Renal cortical epithelial cell (primary cell): ENCODE measurements around the gene APOL1. TPM values are rescaled to one million over a fixed set of nuclear protein-coding genes. Genes with fewer than 3 reads are reported as not detected.
A peak's percentile ranks its signal among the peaks of the same experiment; 100 is the strongest.
"Not testable (repeated sequence)": the region's sequence is repeated elsewhere in the genome, so short reads cannot be mapped to it uniquely, and the experiment has no call there.

Experiments
- DNase-seq: peaks from one replicate; pipeline ENCODE4 v3.0.0-alpha.2; 2011; ENCODE audit warnings: low read depth
- total RNA-seq: library from RNA; depleted of rRNA; stranded (reverse); fragments of >200 nt; gene quantifications from 2 replicates; pipeline ENCODE4 v1.2.3, GENCODE V29; 2014

The APOL1 gene
- total RNA-seq, 1 donor from 2014 or later, result 247 TPM

DNA sequence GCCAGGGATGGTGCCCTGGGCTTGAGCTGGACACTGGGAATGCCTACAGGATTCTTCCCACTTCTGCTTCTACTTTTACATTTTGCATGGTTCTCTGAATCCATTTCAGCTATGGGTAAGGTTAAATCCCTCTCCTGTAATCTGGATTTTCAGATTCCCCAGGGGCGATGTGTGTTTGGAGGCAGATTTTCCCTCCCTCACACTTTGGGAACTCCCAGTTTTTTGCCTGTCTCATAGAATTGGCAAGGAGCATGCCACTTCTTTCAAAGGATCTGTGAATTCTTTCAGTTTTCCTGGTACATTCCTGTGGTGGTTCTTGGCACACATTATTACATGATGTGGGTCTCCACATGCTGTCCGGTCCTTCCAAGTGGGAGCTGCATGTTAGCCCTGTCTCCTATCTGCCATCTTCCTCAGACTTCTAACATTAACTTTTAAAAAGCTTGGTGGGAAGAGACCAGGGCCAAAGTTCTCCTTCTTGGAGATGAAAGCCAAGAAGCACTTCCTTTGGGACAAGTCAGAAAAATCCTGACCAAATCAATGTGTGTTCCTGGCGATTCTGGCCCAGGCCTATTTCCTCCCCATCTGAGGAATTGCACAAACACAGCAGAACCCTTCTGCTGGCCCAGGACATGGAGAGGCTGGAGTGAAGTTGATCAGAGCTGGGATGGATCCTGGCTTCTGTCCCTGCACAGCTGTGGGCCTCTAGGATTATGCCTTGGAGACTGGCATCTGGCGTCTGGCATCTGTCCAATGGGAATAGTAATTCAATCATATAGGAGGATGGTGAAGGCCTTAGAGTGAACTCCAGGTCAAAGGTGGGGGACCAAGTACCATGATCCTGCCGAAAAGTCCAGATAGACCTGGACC lies 8.2 kb upstream of the APOL1 start:
- DNase-seq, result peak; percentile 48

- DNase-seq, result no peak
These were observed 7.1 kb upstream of the APOL1 start for GRCh38 chr22:36245805-36246356.

GRCh38 chr22:36246718-36247117 lies 6.2 kb upstream of the APOL1 start:
- DNase-seq, result no peak

- no peak for DNase-seq
These were observed 5.0 kb upstream of the APOL1 start for GRCh38 chr22:36247955-36248354.

DNA sequence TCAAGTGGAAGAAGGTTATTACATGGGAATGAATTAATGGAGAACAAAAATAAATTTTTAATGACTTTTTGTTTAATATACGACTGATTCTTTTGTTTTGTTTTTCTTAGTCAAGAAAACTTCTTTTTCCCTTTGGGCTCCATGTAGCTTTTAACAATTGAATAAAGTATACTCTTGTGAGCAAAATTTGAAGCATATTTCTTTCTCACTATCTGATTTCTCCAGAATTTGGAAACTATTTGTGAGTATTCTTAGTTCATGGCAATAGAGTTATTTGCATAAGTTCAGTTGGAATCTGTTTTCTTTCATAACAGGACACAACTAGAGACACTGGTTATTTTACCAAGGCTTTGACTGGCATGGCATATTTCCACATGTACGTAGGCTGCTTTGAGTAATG lies 3.8 kb upstream of the APOL1 start:
- peak; percentile 30 for DNase-seq

DNA sequence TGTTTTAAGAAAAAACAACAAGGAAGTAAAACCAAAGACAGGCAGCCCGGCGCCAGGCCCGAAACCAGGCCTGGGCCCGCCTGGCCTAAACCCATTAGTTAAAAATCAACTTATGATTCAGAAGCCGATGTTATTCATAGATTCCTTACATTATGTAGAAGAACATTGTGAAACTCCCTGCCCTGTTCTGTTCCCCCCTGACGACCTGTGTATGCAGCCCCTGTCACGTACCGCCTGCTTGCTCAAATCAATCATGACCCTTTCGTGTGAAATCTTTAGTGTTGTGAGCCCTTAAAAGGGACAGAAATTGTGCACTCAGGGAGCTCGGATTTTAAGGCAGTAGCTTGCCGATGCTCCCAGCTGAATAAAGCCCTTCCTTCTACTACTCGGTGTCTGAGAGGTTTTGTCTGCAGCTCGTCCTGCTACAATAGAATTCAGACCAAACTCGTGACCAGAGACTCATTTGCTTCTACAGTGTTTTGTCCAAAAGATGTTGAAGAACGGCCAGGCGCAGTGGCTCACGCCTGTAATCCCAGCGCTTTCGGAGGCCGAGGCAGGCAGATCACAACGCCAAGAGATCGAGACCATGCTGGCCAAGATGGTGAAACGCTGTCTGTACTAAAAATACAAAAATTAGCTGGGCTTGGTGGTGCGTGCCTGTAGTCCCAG lies 2.5 kb upstream of the APOL1 start:
- DNase-seq, result peak; percentile 79

DNA sequence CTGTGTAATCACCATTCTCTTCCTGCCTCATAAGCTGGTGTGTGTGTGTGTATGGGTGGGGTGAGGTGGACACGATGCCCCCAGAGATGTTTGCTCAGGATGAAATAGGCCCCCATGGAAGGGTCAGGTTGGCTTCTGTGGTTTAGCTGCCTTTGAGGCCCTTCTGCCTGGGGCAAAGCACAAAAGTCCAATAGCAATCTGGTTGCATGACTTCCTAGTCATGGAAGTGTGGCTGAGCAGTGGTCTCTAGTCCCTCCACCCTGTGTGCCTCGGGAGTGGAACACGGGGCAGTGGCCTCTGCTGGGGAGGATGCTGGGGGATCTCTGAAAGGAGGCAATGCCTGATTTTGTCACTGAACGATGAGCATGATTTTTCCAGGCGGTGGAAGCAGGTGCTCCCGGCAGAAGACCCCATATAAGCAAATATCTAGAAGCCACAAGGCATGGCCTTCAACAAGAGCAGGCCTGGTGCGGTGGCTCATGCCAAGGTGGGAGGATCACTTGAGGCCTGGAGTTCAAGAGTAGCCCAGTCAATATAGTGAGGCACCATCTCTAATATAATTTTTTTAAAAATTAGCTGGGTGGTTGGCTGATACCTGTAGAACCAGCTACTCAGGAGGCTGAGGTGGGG lies 839 bp upstream of the APOL1 start:
- DNase-seq, result not testable (repeated sequence)

GRCh38 chr22:36253523-36254490 lies 874 bp downstream of the APOL1 start:
- peak; percentile 27 for DNase-seq

DNA sequence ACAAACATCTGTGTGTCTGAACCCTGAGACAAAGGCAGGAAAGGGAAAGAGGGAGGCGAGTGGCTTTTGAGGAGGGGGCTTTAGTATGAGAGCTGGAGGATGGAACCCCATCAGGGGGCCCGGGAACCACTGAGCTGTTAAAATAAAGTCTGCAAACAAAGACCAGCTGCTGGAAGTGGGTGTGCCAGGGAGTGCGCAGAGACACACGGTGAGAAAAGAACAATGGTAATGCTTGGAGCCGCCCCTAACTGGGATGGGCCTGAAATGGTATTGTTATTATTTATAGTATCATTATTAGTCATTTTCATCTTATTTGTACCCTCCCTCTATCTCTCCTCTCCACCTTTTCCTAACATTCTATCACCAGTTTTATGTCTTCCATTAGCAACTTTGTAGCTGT lies 2.6 kb downstream of the APOL1 start:
- not testable (repeated sequence) for DNase-seq

GRCh38 chr22:36256478-36256877 lies 3.5 kb downstream of the APOL1 start:
- DNase-seq, result no peak

GRCh38 chr22:36257308-36257707 lies 4.4 kb downstream of the APOL1 start:
- no peak for DNase-seq

GRCh38 chr22:36257948-36258670 lies 5.2 kb downstream of the APOL1 start:
- DNase-seq, result no peak

GRCh38 chr22:36258701-36259614 lies 6.0 kb downstream of the APOL1 start:
- peak; percentile 34 for DNase-seq

- no peak for DNase-seq
These were observed 6.8 kb downstream of the APOL1 start for GRCh38 chr22:36259615-36260300.

DNA sequence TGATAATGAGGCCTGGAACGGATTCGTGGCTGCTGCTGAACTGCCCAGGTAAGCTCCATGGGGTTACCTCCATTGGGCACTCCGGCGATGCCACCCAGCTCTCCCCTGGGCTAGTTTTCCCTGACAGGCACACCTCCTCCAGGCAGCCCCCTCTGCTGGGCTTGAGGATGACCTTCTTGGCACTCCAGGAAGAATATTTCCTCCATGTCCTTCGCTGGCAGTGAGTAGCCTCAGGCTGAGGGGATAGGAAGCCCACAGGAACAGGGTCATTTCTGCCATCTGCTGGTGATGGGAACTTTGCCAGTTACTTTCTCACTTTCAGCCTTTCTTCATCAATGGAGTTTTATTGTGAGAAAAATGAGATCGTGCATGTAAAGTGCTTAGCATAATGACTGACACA lies 8.7 kb downstream of the APOL1 start:
- DNase-seq, result not testable (repeated sequence)

DNA sequence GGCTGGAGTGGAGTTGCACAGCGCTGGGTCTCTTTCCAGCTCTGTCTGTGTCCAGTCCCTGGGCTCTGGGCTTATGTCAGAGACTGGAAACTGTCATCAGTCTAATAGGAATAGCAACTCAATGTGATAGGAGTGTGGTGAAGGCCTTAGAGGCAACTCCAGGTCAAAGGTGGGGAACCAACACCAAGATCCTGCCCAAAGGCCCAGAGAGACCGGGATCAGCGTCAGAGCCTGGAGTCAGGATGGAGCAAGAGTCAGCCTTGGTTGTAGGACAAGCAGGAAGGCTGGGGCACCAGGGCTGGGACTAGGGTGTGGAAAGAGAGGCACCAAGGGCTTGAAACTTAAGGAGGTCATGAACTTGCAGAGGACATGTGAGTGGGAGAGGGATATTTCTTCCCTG lies 9.4 kb downstream of the APOL1 start:
- DNase-seq, result not testable (repeated sequence)

- DNase-seq, result peak; percentile 48
These were observed 10.3 kb downstream of the APOL1 start for GRCh38 chr22:36263216-36263673.

DNA sequence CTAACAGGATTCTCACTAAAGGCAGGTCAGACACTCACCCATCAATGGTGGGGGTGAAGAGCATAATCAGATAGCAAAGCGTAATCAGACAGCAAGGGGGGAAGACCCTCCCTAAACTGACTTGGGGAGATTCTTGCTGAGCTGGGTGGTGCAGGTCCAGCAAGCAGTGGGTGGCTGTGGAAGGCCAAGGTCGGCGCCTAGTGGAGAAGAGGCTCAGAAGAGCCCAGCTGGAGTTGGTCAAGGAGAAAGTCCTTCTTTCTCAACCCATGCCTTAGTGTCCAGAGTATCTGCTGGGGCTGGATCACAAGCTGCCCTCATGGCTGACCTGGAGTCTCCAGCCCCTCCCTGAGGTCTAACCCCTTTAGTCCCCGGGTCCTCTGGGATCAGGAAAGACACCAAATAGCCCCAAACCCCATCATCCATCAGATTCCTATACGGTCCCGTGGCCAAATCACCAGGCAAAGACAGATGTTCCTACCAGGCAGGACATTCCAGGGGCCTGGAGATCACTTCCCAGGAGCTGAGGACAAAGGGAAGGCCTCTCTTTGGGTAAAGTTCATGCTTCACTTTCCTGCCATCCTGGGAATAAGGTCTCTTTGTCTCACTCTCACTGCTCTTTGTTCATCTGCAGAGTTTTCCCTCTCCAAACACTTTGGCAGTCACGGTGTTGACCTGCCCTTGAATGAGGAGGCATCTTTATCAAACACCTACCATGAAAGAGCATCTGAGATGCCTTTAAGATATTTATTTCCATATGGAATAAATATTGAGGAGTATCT lies 11.1 kb downstream of the APOL1 start:
- not testable (repeated sequence) for DNase-seq
